GM23338 (cell line): ENCODE measurements around the gene CPSF6.

Experiments used
- CREB1 ChIP-seq: fragments of 250-450 bp; sonication (Bioruptor Pico); IDR thresholded peaks from 2 replicates; pipeline ENCODE4 v1.5.0; 2020; ENCODE audit warnings: low read depth, mild to moderate bottlenecking, moderate library complexity
- ETS1 ChIP-seq: IDR thresholded peaks from 2 replicates; pipeline ENCODE4 v1.6.1; 2016; ENCODE audit warnings: antibody characterized with exemption
- EZH2 ChIP-seq: fragments of 200-600 bp; sonication (generic); IDR thresholded peaks from one replicate; pipeline ENCODE4 v1.8.0; 2017; ENCODE audit warnings: antibody characterized with exemption, mild to moderate bottlenecking, low read depth; ENCODE audit not compliant: unreplicated experiment
- EZH2phosphoT487 ChIP-seq: fragments of 200-600 bp; sonication (generic); IDR thresholded peaks from one replicate; pipeline ENCODE4 v1.8.1; 2018; ENCODE audit warnings: antibody characterized with exemption; ENCODE audit not compliant: unreplicated experiment
- JUNB ChIP-seq: IDR thresholded peaks from one replicate; pipeline ENCODE4 v1.6.1; 2016; ENCODE audit warnings: antibody characterized with exemption; ENCODE audit not compliant: unreplicated experiment
- NANOG ChIP-seq: IDR thresholded peaks from 2 replicates; pipeline ENCODE4 v1.6.1; 2016; ENCODE audit warnings: antibody characterized with exemption, borderline replicate concordance
- POLR2AphosphoS5 ChIP-seq: IDR thresholded peaks from 2 replicates; pipeline ENCODE4 v1.6.1; 2016; ENCODE audit warnings: antibody characterized with exemption, low read depth
- REST ChIP-seq: IDR thresholded peaks from one replicate; pipeline ENCODE4 v1.6.1; 2018; ENCODE audit warnings: antibody characterized with exemption; ENCODE audit not compliant: unreplicated experiment
- STAT1 ChIP-seq: IDR thresholded peaks from one replicate; pipeline ENCODE4 v1.6.1; 2016; ENCODE audit warnings: antibody characterized with exemption; ENCODE audit not compliant: unreplicated experiment
- ZNF114 ChIP-seq: fragments of 250-450 bp; sonication (Bioruptor Pico); IDR thresholded peaks from 2 replicates; pipeline ENCODE4 v1.5.0; 2020; ENCODE audit warnings: mild to moderate bottlenecking, moderate library complexity
- ZNF331 ChIP-seq: fragments of 250-450 bp; sonication (Bioruptor Pico); IDR thresholded peaks from 2 replicates; pipeline ENCODE4 v1.5.0; 2020; ENCODE audit warnings: low read depth, mild to moderate bottlenecking, moderate library complexity
- TF ChIP-seq, protein P1 (sequence below), 2 experiments: fragments of 200-600 bp in 1 of 2; sonication (generic) in 1 of 2; conservative IDR thresholded peaks; 2 replicates each; pipeline versions ENCODE4 v1.5.1 to v1.6.1; 2016 to 2017; ENCODE audit warnings: antibody characterized with exemption in 2 of 2, low read depth in 2 of 2, mild to moderate bottlenecking in 2 of 2, moderate library complexity in 1 of 2
- TF ChIP-seq, protein P2 (sequence below): fragments of 250-450 bp; sonication (Bioruptor Pico); IDR thresholded peaks from 2 replicates; pipeline ENCODE4 v1.5.0; 2020; ENCODE audit warnings: mild to moderate bottlenecking, moderate library complexity

GRCh38 chr12:69240631-69240995, 1.2 kb downstream of the CPSF6 start:
- TF ChIP-seq, protein P1, sequence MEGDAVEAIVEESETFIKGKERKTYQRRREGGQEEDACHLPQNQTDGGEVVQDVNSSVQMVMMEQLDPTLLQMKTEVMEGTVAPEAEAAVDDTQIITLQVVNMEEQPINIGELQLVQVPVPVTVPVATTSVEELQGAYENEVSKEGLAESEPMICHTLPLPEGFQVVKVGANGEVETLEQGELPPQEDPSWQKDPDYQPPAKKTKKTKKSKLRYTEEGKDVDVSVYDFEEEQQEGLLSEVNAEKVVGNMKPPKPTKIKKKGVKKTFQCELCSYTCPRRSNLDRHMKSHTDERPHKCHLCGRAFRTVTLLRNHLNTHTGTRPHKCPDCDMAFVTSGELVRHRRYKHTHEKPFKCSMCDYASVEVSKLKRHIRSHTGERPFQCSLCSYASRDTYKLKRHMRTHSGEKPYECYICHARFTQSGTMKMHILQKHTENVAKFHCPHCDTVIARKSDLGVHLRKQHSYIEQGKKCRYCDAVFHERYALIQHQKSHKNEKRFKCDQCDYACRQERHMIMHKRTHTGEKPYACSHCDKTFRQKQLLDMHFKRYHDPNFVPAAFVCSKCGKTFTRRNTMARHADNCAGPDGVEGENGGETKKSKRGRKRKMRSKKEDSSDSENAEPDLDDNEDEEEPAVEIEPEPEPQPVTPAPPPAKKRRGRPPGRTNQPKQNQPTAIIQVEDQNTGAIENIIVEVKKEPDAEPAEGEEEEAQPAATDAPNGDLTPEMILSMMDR (conservative IDR thresholded peaks at IDR 0.05; ENCODE audit: low read depth in 2 of 2) = no peak
- TF ChIP-seq ZNF114 (CRISPR knock-in tag) (no peak), REST (no peak), EZH2 (no peak), POLR2AphosphoS5 (no peak), EZH2phosphoT487 (no peak), STAT1 (no peak), JUNB (no peak), ETS1 (no peak), ZNF331 (CRISPR knock-in tag) (no peak), CREB1 (no peak), NANOG (no peak)
- TF ChIP-seq, protein P2, sequence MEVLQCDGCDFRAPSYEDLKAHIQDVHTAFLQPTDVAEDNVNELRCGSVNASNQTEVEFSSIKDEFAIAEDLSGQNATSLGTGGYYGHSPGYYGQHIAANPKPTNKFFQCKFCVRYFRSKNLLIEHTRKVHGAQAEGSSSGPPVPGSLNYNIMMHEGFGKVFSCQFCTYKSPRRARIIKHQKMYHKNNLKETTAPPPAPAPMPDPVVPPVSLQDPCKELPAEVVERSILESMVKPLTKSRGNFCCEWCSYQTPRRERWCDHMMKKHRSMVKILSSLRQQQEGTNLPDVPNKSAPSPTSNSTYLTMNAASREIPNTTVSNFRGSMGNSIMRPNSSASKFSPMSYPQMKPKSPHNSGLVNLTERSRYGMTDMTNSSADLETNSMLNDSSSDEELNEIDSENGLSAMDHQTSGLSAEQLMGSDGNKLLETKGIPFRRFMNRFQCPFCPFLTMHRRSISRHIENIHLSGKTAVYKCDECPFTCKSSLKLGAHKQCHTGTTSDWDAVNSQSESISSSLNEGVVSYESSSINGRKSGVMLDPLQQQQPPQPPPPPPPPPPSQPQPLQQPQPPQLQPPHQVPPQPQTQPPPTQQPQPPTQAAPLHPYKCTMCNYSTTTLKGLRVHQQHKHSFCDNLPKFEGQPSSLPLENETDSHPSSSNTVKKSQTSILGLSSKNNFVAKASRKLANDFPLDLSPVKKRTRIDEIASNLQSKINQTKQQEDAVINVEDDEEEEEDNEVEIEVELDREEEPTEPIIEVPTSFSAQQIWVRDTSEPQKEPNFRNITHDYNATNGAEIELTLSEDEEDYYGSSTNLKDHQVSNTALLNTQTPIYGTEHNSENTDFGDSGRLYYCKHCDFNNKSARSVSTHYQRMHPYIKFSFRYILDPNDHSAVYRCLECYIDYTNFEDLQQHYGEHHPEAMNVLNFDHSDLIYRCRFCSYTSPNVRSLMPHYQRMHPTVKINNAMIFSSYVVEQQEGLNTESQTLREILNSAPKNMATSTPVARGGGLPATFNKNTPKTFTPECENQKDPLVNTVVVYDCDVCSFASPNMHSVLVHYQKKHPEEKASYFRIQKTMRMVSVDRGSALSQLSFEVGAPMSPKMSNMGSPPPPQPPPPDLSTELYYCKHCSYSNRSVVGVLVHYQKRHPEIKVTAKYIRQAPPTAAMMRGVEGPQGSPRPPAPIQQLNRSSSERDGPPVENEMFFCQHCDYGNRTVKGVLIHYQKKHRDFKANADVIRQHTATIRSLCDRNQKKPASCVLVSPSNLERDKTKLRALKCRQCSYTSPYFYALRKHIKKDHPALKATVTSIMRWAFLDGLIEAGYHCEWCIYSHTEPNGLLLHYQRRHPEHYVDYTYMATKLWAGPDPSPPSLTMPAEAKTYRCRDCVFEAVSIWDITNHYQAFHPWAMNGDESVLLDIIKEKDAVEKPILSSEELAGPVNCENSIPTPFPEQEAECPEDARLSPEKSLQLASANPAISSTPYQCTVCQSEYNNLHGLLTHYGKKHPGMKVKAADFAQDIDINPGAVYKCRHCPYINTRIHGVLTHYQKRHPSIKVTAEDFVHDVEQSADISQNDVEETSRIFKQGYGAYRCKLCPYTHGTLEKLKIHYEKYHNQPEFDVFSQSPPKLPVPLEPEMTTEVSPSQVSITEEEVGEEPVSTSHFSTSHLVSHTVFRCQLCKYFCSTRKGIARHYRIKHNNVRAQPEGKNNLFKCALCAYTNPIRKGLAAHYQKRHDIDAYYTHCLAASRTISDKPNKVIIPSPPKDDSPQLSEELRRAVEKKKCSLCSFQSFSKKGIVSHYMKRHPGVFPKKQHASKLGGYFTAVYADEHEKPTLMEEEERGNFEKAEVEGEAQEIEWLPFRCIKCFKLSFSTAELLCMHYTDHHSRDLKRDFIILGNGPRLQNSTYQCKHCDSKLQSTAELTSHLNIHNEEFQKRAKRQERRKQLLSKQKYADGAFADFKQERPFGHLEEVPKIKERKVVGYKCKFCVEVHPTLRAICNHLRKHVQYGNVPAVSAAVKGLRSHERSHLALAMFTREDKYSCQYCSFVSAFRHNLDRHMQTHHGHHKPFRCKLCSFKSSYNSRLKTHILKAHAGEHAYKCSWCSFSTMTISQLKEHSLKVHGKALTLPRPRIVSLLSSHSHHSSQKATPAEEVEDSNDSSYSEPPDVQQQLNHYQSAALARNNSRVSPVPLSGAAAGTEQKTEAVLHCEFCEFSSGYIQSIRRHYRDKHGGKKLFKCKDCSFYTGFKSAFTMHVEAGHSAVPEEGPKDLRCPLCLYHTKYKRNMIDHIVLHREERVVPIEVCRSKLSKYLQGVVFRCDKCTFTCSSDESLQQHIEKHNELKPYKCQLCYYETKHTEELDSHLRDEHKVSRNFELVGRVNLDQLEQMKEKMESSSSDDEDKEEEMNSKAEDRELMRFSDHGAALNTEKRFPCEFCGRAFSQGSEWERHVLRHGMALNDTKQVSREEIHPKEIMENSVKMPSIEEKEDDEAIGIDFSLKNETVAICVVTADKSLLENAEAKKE = no peak
